PC-3 (cell line): ENCODE data around the gene CHCHD10.

Source experiments
- CTCF ChIP-seq: fragments of 300-600 bp; sonication (generic); conservative IDR thresholded peaks from 2 replicates; pipeline ENCODE4 v1.5.1; 2017; ENCODE audit warnings: antibody characterized with exemption, low read depth, mild to moderate bottlenecking, low read length
- EZH2phosphoT487 ChIP-seq: fragments of 300-600 bp; sonication (generic); IDR thresholded peaks from 2 replicates; pipeline ENCODE4 v1.6.1; 2018; ENCODE audit warnings: mild to moderate bottlenecking, antibody characterized with exemption, low read length, borderline replicate concordance

GRCh38 chr22:23763954-23764353 is 3.8 kb downstream of the CHCHD10 start:
- no peak for TF ChIP-seq CTCF
- TF ChIP-seq EZH2phosphoT487 = no peak
